ENCODE data around the gene ESRRG.

ESRRG gene

GRCh38 chr1:216535751-216536150, 187.5 kb downstream of the ESRRG start:
- Histone ChIP-seq H3F3A (ENCODE audit: insufficient read depth) (no peaks in the 10 kb centered on the region), H3K79me2 (ENCODE audit: insufficient read depth, low read length) (no peaks in the 10 kb centered on the region), H3K4me3 (ENCODE audit: insufficient read depth, low read length, poor library complexity, severe bottlenecking) (no peak overlapping the region), H3K9ac (ENCODE audit: low read length) (no peak overlapping the region), H3K9me2 (replicated peaks; ENCODE audit: insufficient read depth, low read length) (no peaks in the 10 kb centered on the region), H3K9me3 (ENCODE audit: insufficient read depth, low read length) (no peaks in the 10 kb centered on the region), H3K36me3 (ENCODE audit: low read length) (no peaks in the 10 kb centered on the region), H2AFZ (ENCODE audit: low read depth, low read length, severe bottlenecking) (no peak overlapping the region), H4K20me1 (ENCODE audit: low read depth, low read length) (no peaks in the 10 kb centered on the region), H3K27ac (ENCODE audit: low read depth, low read length) (no peak overlapping the region), H3K4me2 (ENCODE audit: low read depth, low read length, poor library complexity, severe bottlenecking) (no peak overlapping the region), H3K27me3 (ENCODE audit: low read length) (no peaks in the 10 kb centered on the region)
- TF ChIP-seq EZH2phosphoT487 (conservative IDR thresholded peaks at IDR 0.05; ENCODE audit: low read length) (no peak), CTCF (IDR thresholded peaks at IDR 0.05; ENCODE audit: insufficient read depth, low read length, poor library complexity, severe bottlenecking) (no peak)

GRCh38 chr1:216535059-216535458, 188.2 kb downstream of the ESRRG start:
- Histone ChIP-seq H3K9ac (ENCODE audit: low read length) (no peak overlapping the region), H3K27me3 (ENCODE audit: low read length) (no peaks in the 10 kb centered on the region), H3K9me3 (ENCODE audit: insufficient read depth, low read length) (no peaks in the 10 kb centered on the region), H3K4me2 (ENCODE audit: low read depth, low read length, poor library complexity, severe bottlenecking) (no peak overlapping the region), H3K79me2 (ENCODE audit: insufficient read depth, low read length) (no peaks in the 10 kb centered on the region), H4K20me1 (ENCODE audit: low read depth, low read length) (no peaks in the 10 kb centered on the region), H2AFZ (ENCODE audit: low read depth, low read length, severe bottlenecking) (no peak overlapping the region), H3K9me2 (replicated peaks; ENCODE audit: insufficient read depth, low read length) (no peaks in the 10 kb centered on the region), H3K36me3 (ENCODE audit: low read length) (no peaks in the 10 kb centered on the region), H3K4me3 (ENCODE audit: insufficient read depth, low read length, poor library complexity, severe bottlenecking) (no peak overlapping the region), H3F3A (ENCODE audit: insufficient read depth) (no peaks in the 10 kb centered on the region), H3K27ac (ENCODE audit: low read depth, low read length) (no peak overlapping the region)
- no peak for TF ChIP-seq EZH2phosphoT487 (conservative IDR thresholded peaks at IDR 0.05; ENCODE audit: low read length)
- TF ChIP-seq CTCF (IDR thresholded peaks at IDR 0.05; ENCODE audit: insufficient read depth, low read length, poor library complexity, severe bottlenecking): no peak

GRCh38 chr1:216533776-216534175, 189.5 kb downstream of the ESRRG start:
- Histone ChIP-seq H3K9ac (ENCODE audit: low read length) (no peak overlapping the region), H2AFZ (ENCODE audit: low read depth, low read length, severe bottlenecking) (no peak overlapping the region), H3F3A (ENCODE audit: insufficient read depth) (no peaks in the 10 kb centered on the region), H3K4me3 (ENCODE audit: insufficient read depth, low read length, poor library complexity, severe bottlenecking) (no peak overlapping the region), H3K79me2 (ENCODE audit: insufficient read depth, low read length) (no peaks in the 10 kb centered on the region), H3K9me3 (ENCODE audit: insufficient read depth, low read length) (no peaks in the 10 kb centered on the region), H3K27me3 (ENCODE audit: low read length) (no peaks in the 10 kb centered on the region), H3K36me3 (ENCODE audit: low read length) (no peaks in the 10 kb centered on the region), H3K4me2 (ENCODE audit: low read depth, low read length, poor library complexity, severe bottlenecking) (no peak overlapping the region), H3K9me2 (replicated peaks; ENCODE audit: insufficient read depth, low read length) (no peaks in the 10 kb centered on the region), H4K20me1 (ENCODE audit: low read depth, low read length) (no peaks in the 10 kb centered on the region), H3K27ac (ENCODE audit: low read depth, low read length) (no peak overlapping the region)
- TF ChIP-seq CTCF (IDR thresholded peaks at IDR 0.05; ENCODE audit: insufficient read depth, low read length, poor library complexity, severe bottlenecking) (no peak), EZH2phosphoT487 (conservative IDR thresholded peaks at IDR 0.05; ENCODE audit: low read length) (no peak)
